Loucy (cell line): ENCODE data around the gene CDH13.

ENCODE experiments used
- EZH2phosphoT487 ChIP-seq: fragments of 200-600 bp; IDR thresholded peaks from 2 replicates; pipeline ENCODE4 v1.6.1; 2018; ENCODE audit warnings: antibody characterized with exemption, mild to moderate bottlenecking, moderate library complexity, borderline replicate concordance
- TF ChIP-seq, protein P1 (sequence below): fragments of 200-600 bp; sonication (generic); conservative IDR thresholded peaks from 2 replicates; pipeline ENCODE4 v1.5.1; 2014; ENCODE audit warnings: mild to moderate bottlenecking, antibody characterized with exemption, low read length

DNA sequence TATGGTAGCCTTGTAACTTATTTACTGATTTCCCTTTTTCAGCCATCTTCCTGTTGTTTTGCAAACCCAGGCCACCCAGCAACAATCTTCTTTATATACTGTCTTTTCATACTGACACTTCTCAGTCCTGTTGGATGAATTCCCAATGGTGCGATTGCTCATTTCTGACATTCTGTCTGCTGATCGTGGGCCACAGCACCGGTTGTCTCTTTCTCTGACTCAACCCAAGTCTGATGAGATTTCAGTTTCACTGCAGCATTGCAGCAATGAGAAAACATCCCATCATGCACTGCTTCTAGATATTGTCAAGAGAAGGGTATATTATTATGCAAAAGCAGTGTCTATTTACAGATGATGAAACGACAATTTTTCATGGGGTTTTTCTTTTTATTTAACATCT lies 831.8 kb downstream of the CDH13 start:
- TF ChIP-seq, protein P1, sequence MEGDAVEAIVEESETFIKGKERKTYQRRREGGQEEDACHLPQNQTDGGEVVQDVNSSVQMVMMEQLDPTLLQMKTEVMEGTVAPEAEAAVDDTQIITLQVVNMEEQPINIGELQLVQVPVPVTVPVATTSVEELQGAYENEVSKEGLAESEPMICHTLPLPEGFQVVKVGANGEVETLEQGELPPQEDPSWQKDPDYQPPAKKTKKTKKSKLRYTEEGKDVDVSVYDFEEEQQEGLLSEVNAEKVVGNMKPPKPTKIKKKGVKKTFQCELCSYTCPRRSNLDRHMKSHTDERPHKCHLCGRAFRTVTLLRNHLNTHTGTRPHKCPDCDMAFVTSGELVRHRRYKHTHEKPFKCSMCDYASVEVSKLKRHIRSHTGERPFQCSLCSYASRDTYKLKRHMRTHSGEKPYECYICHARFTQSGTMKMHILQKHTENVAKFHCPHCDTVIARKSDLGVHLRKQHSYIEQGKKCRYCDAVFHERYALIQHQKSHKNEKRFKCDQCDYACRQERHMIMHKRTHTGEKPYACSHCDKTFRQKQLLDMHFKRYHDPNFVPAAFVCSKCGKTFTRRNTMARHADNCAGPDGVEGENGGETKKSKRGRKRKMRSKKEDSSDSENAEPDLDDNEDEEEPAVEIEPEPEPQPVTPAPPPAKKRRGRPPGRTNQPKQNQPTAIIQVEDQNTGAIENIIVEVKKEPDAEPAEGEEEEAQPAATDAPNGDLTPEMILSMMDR, result no peak
- TF ChIP-seq EZH2phosphoT487, result no peak
